ENCODE measurements around the gene ZIC4. TPM values are rescaled to one million over a fixed set of nuclear protein-coding genes. Genes with fewer than 3 reads are reported as not detected.

Gene ZIC4
- total RNA-seq = not detected

DNA sequence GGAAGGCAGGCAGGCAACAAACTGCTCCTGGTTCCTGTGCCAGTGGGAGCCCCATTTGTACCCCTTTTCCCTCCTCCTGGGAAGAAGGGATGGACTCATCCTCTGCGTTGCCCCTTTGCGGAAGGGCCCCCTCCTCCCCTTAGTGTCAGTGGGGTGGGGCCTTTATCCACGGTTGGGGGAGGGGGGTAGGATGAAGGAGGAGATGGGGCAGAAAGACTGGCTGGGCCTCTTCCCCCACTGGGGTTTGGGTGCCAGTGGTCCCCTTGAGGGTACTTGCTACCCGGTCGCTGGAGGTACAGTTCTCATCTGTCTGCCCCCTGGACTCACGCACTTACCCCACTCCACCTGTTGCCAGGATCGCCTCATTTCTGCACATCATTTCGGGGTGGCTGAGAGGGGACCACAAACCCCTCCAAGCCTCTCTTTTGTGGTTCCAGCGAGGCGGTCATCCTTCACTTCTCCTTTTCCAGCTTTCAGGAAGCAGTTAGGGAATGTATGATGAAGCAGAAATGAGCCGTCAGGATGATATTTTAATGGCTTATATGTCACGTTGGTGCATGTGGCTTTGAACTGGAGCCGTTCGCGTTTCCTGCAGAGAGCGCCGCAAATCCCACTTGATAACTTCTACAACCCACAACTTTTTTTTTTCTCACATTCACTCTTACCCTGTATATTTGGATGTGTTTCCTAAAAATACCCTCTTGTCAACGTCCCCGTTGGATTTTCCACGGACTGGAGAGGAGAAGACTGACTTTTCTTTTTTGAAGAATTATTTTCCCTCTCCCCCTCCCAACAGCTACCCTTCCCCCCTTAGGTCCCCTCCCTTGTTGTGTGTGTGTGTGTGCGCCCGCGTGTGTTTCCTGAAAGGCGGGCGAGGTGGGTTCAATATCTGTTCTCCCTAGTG, at the start of gene ZIC4:
ZIC4 (minus strand) TSS at position 516 of the 904 bp plus-strand sequence. CDS start 3,746 bp downstream, outside the sequence.
- H3K4me3 Mint-ChIP-seq = no peak within 1 kb of the TSS
- CTCF ChIA-PET = no interaction called here
- H3K36me3 Mint-ChIP-seq = peaks cover 9% of the 10 kb centered on the region
- no peak within 1 kb of the TSS for H3K27ac Mint-ChIP-seq
- peaks cover 75% of the 10 kb centered on the region for H3K27me3 Mint-ChIP-seq
- peaks cover 5% of the 10 kb centered on the region for H3K9me3 Mint-ChIP-seq (ENCODE audit: low read depth)
- DNase-seq (no peak), ATAC-seq (no peak)
- peaks cover 2% of the 10 kb centered on the region for H3K4me1 Mint-ChIP-seq

GRCh38 chr3:147449669-147450068, 43.3 kb upstream of the ZIC4 start:
- ATAC-seq (no peak), DNase-seq (no peak)
- Mint-ChIP-seq H3K4me3 (no peak overlapping the region), H3K27ac (no peak overlapping the region), H3K27me3 (no peaks in the 10 kb centered on the region), H3K36me3 (no peaks in the 10 kb centered on the region), H3K9me3 (ENCODE audit: low read depth) (no peaks in the 10 kb centered on the region), H3K4me1 (no peaks in the 10 kb centered on the region)
- CTCF ChIA-PET = no interaction called here

GRCh38 chr3:147447224-147447623, 40.9 kb upstream of the ZIC4 start:
- CTCF ChIA-PET = no interaction called here
- DNase-seq (no peak), ATAC-seq (no peak)
- Mint-ChIP-seq H3K4me1 (no peaks in the 10 kb centered on the region), H3K27ac (no peak overlapping the region), H3K9me3 (ENCODE audit: low read depth) (no peaks in the 10 kb centered on the region), H3K4me3 (no peak overlapping the region), H3K27me3 (no peaks in the 10 kb centered on the region), H3K36me3 (no peaks in the 10 kb centered on the region)

GRCh38 chr3:147431751-147432150, 25.4 kb upstream of the ZIC4 start:
- CTCF ChIA-PET = interaction anchor here (1.1 kb wide), 1 partner anchor 15 kb away, joined by 3 read pairs; no protein-coding TSS in a partner anchor
- no peak for ATAC-seq
- Mint-ChIP-seq H3K4me3 (no peak overlapping the region), H3K27ac (no peak overlapping the region), H3K36me3 (no peaks in the 10 kb centered on the region), H3K27me3 (peaks cover 2% of the 10 kb centered on the region), H3K4me1 (no peaks in the 10 kb centered on the region), H3K9me3 (ENCODE audit: low read depth) (no peaks in the 10 kb centered on the region)
- DNase-seq = no peak

DNA sequence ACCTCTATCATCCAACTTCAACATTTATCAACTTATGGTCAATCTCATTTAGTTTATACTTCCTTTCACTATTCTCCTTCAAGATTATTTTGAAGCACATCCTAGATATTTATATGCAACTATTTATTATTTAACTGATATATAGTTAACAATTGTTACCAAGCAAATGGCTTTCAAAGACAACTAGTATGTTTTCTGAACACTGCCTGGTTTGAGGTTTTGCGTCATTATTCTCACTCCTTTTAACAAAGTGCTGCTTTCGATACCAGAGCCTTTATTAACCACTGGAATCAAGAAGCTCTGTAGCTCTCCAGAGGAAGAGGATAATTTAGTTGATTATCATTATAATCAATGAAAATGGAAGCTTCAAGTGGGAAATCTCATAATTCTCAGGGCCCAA, 22.4 kb upstream of the ZIC4 start:
- no peak overlapping the region for H3K27ac Mint-ChIP-seq
- H3K4me1 Mint-ChIP-seq = no peaks in the 10 kb centered on the region
- H3K4me3 Mint-ChIP-seq = no peak overlapping the region
- no peaks in the 10 kb centered on the region for H3K9me3 Mint-ChIP-seq (ENCODE audit: low read depth)
- peaks cover 13% of the 10 kb centered on the region for H3K27me3 Mint-ChIP-seq
- ATAC-seq (no peak), DNase-seq (no peak)
- H3K36me3 Mint-ChIP-seq = no peaks in the 10 kb centered on the region
- CTCF ChIA-PET = no interaction called here

GRCh38 chr3:147428326-147428725, 22.0 kb upstream of the ZIC4 start:
- Mint-ChIP-seq H3K36me3 (no peaks in the 10 kb centered on the region), H3K4me3 (no peak overlapping the region), H3K27me3 (peaks cover 17% of the 10 kb centered on the region), H3K4me1 (no peaks in the 10 kb centered on the region), H3K27ac (no peak overlapping the region), H3K9me3 (ENCODE audit: low read depth) (no peaks in the 10 kb centered on the region)
- ATAC-seq (no peak), DNase-seq (no peak)
- CTCF ChIA-PET = no interaction called here

DNA sequence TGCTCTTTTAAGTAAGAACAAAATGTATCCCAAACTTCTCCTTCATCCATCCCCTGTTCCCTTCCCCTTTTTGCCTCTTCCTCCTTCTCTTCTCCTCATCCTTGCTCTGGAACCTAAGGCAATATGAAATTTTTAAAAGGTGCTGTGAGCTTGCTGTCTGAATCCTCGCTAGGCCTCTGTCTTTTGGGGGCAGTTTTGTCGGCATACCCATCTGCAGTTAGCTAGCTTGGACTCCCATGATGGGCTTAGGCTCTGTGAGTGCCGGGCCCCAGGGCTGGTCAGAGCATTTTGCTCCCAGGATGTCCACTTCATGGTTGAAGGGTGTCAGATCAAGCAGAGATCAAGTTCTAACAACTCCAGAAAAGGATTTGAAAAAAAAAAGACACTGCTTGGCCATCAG, 21.4 kb upstream of the ZIC4 start:
- Mint-ChIP-seq H3K9me3 (ENCODE audit: low read depth) (no peaks in the 10 kb centered on the region), H3K27me3 (peaks cover 23% of the 10 kb centered on the region), H3K36me3 (no peaks in the 10 kb centered on the region), H3K27ac (no peak overlapping the region), H3K4me1 (no peaks in the 10 kb centered on the region), H3K4me3 (no peak overlapping the region)
- no peak for ATAC-seq
- no peak for DNase-seq
- CTCF ChIA-PET = no interaction called here

GRCh38 chr3:147426931-147427330, 20.6 kb upstream of the ZIC4 start:
- H3K27ac Mint-ChIP-seq = no peak overlapping the region
- no peaks in the 10 kb centered on the region for H3K36me3 Mint-ChIP-seq
- ATAC-seq (no peak), DNase-seq (no peak)
- no peak overlapping the region for H3K4me3 Mint-ChIP-seq
- CTCF ChIA-PET = no interaction called here
- H3K4me1 Mint-ChIP-seq = no peaks in the 10 kb centered on the region
- peaks cover 31% of the 10 kb centered on the region for H3K27me3 Mint-ChIP-seq
- no peaks in the 10 kb centered on the region for H3K9me3 Mint-ChIP-seq (ENCODE audit: low read depth)

DNA sequence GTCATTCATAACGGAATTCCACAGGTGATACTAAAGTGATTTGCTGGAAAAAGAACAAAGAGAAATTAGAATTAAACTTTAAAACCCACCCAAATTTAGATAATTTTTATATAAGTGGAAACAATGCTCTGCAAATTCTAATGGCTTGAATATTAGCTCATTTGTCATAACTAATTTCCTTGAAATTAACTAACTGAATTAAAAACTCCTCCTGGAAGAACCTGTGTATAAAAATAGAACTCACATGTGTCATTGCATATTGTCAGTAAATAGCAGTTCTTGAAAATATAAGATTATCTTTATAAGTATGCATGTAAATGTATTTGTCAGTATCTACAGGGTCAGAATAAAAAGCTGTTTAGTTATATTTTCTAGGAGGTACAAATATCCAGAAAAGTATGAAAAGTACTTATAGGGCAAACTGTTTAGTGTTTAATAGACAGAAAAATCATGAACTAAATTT, 19.1 kb upstream of the ZIC4 start:
- Mint-ChIP-seq H3K27ac (no peak overlapping the region), H3K4me1 (no peaks in the 10 kb centered on the region), H3K9me3 (ENCODE audit: low read depth) (no peaks in the 10 kb centered on the region), H3K27me3 (peaks cover 44% of the 10 kb centered on the region), H3K4me3 (no peak overlapping the region), H3K36me3 (no peaks in the 10 kb centered on the region)
- CTCF ChIA-PET = interaction anchor here (1.2 kb wide), 1 partner anchor 941 kb away, joined by 3 read pairs; no protein-coding TSS in a partner anchor
- ATAC-seq (no peak), DNase-seq (no peak)

DNA sequence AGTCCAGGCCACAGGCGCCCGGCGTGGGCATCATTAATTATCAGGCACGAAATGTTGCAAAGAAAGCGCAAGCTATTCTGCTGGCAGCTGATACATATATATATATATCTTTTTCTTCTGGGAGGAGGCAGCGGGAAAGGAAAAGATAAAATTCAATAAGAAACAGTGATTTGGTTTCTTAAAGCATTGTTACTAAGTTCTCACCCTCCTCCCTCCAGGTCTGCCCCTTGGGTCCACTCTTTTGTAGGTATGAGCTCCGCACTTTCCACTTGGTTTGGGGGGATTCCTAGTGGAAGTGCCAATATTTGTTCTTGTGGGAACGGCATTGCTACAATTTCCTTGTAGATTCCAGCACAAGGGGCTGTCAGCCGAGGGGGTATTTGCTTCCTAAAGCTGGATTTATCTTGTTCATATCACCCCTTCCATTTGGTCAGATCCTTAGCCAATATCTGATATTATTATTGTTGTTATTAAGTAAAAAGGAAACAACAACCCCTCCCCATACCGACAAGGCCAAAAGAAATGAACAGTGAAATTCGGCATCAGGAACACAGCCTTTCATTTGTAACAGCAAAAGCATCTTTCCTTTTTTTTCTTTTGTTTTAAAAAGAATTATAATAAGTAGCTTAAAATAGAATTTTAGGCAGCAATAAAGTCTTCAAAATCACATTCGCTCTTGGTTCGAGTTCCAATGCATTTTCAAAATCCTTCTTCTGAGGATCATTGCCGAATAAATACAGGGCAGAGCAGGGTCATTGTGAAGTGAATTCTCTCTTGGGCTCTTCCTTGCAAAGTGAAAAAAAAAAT, 18.4 kb upstream of the ZIC4 start:
- no peak overlapping the region for H3K4me3 Mint-ChIP-seq
- no peaks in the 10 kb centered on the region for H3K9me3 Mint-ChIP-seq (ENCODE audit: low read depth)
- no peak overlapping the region for H3K27ac Mint-ChIP-seq
- peaks cover 51% of the 10 kb centered on the region for H3K27me3 Mint-ChIP-seq
- no peaks in the 10 kb centered on the region for H3K4me1 Mint-ChIP-seq
- DNase-seq (no peak), ATAC-seq (no peak)
- CTCF ChIA-PET = interaction anchor here (1.2 kb wide), 1 partner anchor 942 kb away, joined by 3 read pairs; no protein-coding TSS in a partner anchor
- H3K36me3 Mint-ChIP-seq = no peaks in the 10 kb centered on the region

DNA sequence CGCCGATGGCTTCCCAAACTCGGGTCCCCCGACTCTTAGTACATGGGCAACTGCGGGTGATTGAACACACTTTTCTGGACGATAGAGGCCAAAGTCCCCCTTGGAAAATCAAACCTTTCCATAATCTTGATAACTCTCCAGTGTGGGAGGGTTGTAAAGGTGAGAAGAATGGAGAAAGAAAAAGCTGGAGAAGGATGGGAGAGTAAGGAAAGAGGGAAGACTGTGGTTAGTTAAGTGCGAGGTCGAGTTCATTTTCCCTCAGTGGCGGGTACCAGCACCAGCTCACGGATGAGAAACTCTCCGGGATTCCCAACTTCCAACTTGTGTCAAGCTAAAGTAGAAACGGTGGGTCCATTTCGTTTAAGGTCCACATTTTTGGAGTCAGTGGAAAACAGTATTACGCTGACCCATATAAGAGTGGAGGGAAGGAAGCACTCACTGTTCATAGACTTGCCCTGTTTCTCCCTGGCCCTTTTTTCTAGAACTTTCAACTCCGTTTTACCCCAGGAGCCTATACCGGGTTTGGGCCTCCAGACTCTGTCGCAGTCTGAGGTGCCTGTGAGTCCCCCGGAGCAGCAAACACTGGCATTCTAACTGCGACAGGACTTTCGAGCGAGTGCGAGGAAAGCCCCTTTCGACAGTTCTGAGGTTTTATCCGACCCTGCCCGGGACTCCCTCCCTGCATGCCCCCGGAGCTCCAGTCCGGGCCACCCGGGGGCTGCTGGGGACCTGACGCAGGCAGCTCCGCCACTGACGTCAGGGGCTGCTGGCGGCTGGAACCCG, 17.6 kb upstream of the ZIC4 start:
- DNase-seq (no peak), ATAC-seq (no peak)
- H3K27me3 Mint-ChIP-seq = peaks cover 57% of the 10 kb centered on the region
- peaks cover 3% of the 10 kb centered on the region for H3K36me3 Mint-ChIP-seq
- H3K9me3 Mint-ChIP-seq (ENCODE audit: low read depth) = no peaks in the 10 kb centered on the region
- CTCF ChIA-PET = no interaction called here
- H3K4me1 Mint-ChIP-seq = no peaks in the 10 kb centered on the region
- H3K27ac Mint-ChIP-seq = no peak overlapping the region
- no peak overlapping the region for H3K4me3 Mint-ChIP-seq

DNA sequence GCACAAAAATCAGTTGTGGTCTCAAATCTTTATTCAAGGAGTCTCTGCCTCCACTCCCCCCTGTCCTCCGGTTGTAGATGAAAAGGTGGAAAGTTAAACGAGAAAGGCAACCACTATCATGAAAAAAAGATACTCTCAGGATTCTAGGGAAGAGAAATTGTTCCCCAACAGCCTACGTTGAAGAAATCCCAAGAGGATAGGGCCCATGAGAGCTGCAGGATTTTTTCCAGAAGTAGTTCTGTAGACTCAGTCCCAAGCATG, 17.1 kb upstream of the ZIC4 start:
- no peak for DNase-seq
- H3K27me3 Mint-ChIP-seq = peaks cover 62% of the 10 kb centered on the region

More for the DNA sequence above, 17.1 kb upstream of the ZIC4 start:
- no peak for ATAC-seq
- H3K27ac Mint-ChIP-seq = no peak overlapping the region
- H3K36me3 Mint-ChIP-seq = peaks cover 3% of the 10 kb centered on the region
- no peaks in the 10 kb centered on the region for H3K9me3 Mint-ChIP-seq (ENCODE audit: low read depth)
- H3K4me1 Mint-ChIP-seq = peaks cover 2% of the 10 kb centered on the region
- CTCF ChIA-PET = no interaction called here
- H3K4me3 Mint-ChIP-seq = no peak overlapping the region

All from activated CD8-positive, alpha-beta memory T cell treated with anti-CD3 and anti-CD28 coated beads, Interleukin-2, amount 10 ng/mL, durations not matched to agents 7 days and 5 days (primary cell).